SW 1271 (cell line): Measurements from ENCODE around the gene METAP2.

ENCODE experiments used
- DNase-seq, 2 experiments: peaks; one replicate each; lab custom pipeline; 2025; lab: John Stamatoyannopoulos, UW

The METAP2 gene

GRCh38 chr12:95549392-95550084 lies 75.6 kb downstream of the METAP2 start:
- DNase-seq: no peak

GRCh38 chr12:95551305-95551704 lies 77.4 kb downstream of the METAP2 start, which contains the start of gene USP44:
Gene USP44 (minus strand): TSS chr12:95551476. CDS start chr12:95534256, 17,220 bp downstream.
- DNase-seq: no peak

- DNase-seq: no peak
Measured at GRCh38 chr12:95551913-95552516, 78.1 kb downstream of the METAP2 start.

GRCh38 chr12:95553197-95553943 lies 79.4 kb downstream of the METAP2 start:
- DNase-seq: no peak

- no peak for DNase-seq
Measured at GRCh38 chr12:95554532-95555071, 80.7 kb downstream of the METAP2 start.

- no peak for DNase-seq
Measured at GRCh38 chr12:95557625-95558024, 83.7 kb downstream of the METAP2 start.
